Measurements from ENCODE around the gene SH3GL1. TPM values are rescaled to one million over a fixed set of nuclear protein-coding genes. Genes with fewer than 3 reads are reported as not detected.

Gene SH3GL1
- total RNA-seq, result 76.0 and 86.1 TPM in 2 replicates

GRCh38 chr19:4400135-4400936 is at the start of gene SH3GL1:
Gene SH3GL1 (minus strand): TSS chr19:4400547. CDS start chr19:4400368, 179 bp downstream.

GRCh38 chr19:4402171-4403004 is 2.0 kb upstream of the SH3GL1 start, which contains the start of gene CHAF1A:
Gene CHAF1A (plus strand): TSS chr19:4402640. CDS start chr19:4402763, 123 bp downstream.

GRCh38 chr19:4343370-4344307 is 56.7 kb downstream of the SH3GL1 start, which contains the start of gene MPND:
Gene MPND (plus strand): TSS chr19:4343562. CDS start chr19:4343594, 32 bp downstream.

GRCh38 chr19:4338441-4339355 is 61.6 kb downstream of the SH3GL1 start, which contains the start of gene STAP2:
Gene STAP2 (minus strand): TSS chr19:4338827. CDS start chr19:4338753, 74 bp downstream.

Other genes with a start within 250 kb of the SH3GL1 start
- 2.2 TPM in 1 of 2 replicates, not detected in the other for gene CREB3L3, start 246.9 kb downstream of the SH3GL1 start, total RNA-seq
- gene SIRT6, start 218.0 kb downstream of the SH3GL1 start, total RNA-seq, result 15.2 and 19.8 TPM in 2 replicates
- gene ANKRD24, start 217.9 kb downstream of the SH3GL1 start, total RNA-seq, result 0.75 and 1.5 TPM in 2 replicates
- gene EBI3, start 171.0 kb downstream of the SH3GL1 start, total RNA-seq, result not detected in 2 replicates
- gene YJU2, start 153.5 kb downstream of the SH3GL1 start, total RNA-seq, result 13.8 and 18.2 TPM in 2 replicates
- gene SHD, start 121.3 kb downstream of the SH3GL1 start, total RNA-seq, result not detected in 2 replicates
- not detected in 2 replicates for gene TMIGD2, start 98.2 kb downstream of the SH3GL1 start, total RNA-seq
- gene FSD1, start 95.9 kb downstream of the SH3GL1 start, total RNA-seq, result 0.69 and 4.2 TPM in 2 replicates
- 3.6 TPM in 2 replicates for gene STAP2, start 61.7 kb downstream of the SH3GL1 start, total RNA-seq
- gene MPND, start 57.0 kb downstream of the SH3GL1 start, total RNA-seq, result 2.7 and 4.0 TPM in 2 replicates
- 2.7 and 2.9 TPM in 2 replicates for gene CHAF1A, start 2.1 kb upstream of the SH3GL1 start, total RNA-seq
- gene UBXN6, start 57.2 kb upstream of the SH3GL1 start, total RNA-seq, result 53.5 and 63.2 TPM in 2 replicates
- gene HDGFL2, start 71.8 kb upstream of the SH3GL1 start, total RNA-seq, result 53.7 and 63.0 TPM in 2 replicates
- gene PLIN4, start 117.9 kb upstream of the SH3GL1 start, total RNA-seq, result 11.9 and 12.7 TPM in 2 replicates
- 0.59 and 1.4 TPM in 2 replicates for gene PLIN5, start 134.7 kb upstream of the SH3GL1 start, total RNA-seq
- 1.4 and 1.5 TPM in 2 replicates for gene LRG1, start 139.5 kb upstream of the SH3GL1 start, total RNA-seq
- 11.2 and 12.2 TPM in 2 replicates for gene SEMA6B, start 159.1 kb upstream of the SH3GL1 start, total RNA-seq
- 7.9 and 8.5 TPM in 2 replicates for gene TNFAIP8L1, start 239.0 kb upstream of the SH3GL1 start, total RNA-seq

Data from cardiac ventricle fibroblast (primary cell).